Middle frontal gyrus (tissue), 1 donor: ENCODE measurements around the gene RAB44.
"Not testable (repeated sequence)": the region's sequence is repeated elsewhere in the genome, so short reads cannot be mapped to it uniquely, and the experiment has no call there.

Experiments
- DNase-seq: peaks from one replicate; pipeline ENCODE4 v3.0.0-alpha.2; 2015; ENCODE audit warnings: low spot score; ENCODE audit errors: extremely low spot score

RAB44 gene

DNA sequence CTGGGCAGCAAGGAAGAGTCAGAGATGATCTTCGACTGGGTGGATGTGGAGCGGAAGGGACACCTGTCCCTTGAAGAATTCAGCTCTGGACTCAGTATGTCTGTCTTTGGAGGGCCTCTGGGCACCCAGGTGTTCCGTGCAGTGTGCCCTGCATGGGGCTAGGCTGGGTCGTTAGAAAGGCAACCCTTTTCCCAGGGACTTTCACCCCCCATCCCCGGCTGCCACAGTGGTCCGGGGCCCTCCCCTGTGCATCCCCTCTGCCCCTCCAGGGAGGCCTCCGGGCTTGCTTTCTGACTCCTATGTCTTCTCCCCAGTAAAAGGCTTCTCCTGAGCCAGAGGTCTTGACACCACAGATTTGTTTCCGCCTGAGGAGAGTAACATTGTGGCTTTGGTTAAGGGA, 16.2 kb downstream of the RAB44 start:
- DNase-seq = no peak

GRCh38 chr6:36714511-36714910, 16.9 kb downstream of the RAB44 start:
- DNase-seq = no peak

DNA sequence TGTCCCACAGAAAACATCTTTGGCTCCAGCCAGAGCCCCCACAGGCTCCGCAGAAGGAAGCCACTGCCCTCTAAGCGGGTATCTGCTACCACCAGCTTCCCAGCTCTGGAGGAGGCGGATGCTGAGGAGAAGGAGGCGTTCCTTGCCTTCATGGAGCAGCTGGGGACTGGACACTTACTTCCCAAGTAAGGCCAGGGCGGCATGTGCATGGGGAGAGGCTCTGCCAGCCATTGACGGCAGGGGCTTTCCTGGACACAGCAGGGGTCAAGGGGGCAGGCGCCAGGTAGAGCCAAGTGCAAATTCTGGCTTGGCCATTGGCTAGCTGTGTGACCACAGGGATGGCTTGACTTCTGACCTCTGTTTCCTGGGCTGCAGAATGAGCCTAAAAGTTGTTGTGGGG, 17.8 kb downstream of the RAB44 start:
- no peak for DNase-seq

GRCh38 chr6:36716476-36717093, 19.0 kb downstream of the RAB44 start:
- DNase-seq = no peak

DNA sequence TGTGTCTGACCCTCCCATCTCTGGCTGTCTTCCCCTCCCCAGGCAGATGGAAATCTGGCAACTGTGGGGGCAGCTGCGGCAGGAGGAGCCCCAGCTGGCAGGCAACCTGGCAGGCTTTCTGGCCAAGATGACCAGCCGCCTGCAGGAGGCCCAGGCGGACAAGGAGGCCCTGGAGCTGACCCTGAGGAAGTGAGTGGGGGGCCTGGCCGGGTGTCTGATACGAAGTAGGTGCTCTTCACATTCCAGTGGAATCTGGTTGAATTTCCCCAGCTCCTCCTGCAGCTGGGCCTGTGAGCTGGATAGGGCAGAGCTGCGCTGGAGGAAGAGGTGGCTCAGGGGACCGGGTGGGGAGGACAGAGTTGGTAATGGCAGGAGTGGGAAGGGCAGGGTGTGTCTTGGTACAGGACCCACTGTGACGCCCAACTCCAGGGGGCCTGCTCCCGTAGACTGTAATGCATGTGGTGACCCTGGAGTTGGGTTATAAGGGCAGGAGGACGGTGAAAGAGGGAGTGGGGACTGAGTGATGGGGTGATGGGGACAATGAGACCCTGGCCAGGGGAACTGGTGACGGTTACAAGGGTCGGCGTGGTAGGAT, 19.7 kb downstream of the RAB44 start:
- DNase-seq = no peak

GRCh38 chr6:36717871-36718540, 20.4 kb downstream of the RAB44 start:
- no peak for DNase-seq

DNA sequence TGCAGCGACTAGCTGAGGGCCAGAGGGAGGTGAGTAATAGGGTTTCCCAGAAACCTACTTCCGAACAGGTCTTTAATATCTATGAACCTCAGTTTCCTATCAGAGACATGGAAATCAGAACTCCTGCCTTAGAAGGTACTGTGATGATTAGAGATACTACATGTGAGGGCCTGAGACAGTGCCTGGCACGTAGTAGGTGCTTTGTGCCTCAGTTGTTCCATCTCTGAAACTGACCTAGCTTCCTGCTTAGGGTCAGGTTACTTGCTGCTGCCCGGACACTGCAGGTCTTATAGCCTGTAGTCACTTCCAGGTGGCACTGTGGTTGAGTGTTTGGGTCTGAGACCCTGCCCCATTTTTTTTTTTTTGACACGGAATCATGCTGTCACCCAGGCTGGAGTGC, 20.9 kb downstream of the RAB44 start:
- no peak for DNase-seq

- DNase-seq = no peak
These were observed 21.5 kb downstream of the RAB44 start for GRCh38 chr6:36719126-36719525.

- DNase-seq = no peak
These were observed 22.9 kb downstream of the RAB44 start for GRCh38 chr6:36720251-36721141.

DNA sequence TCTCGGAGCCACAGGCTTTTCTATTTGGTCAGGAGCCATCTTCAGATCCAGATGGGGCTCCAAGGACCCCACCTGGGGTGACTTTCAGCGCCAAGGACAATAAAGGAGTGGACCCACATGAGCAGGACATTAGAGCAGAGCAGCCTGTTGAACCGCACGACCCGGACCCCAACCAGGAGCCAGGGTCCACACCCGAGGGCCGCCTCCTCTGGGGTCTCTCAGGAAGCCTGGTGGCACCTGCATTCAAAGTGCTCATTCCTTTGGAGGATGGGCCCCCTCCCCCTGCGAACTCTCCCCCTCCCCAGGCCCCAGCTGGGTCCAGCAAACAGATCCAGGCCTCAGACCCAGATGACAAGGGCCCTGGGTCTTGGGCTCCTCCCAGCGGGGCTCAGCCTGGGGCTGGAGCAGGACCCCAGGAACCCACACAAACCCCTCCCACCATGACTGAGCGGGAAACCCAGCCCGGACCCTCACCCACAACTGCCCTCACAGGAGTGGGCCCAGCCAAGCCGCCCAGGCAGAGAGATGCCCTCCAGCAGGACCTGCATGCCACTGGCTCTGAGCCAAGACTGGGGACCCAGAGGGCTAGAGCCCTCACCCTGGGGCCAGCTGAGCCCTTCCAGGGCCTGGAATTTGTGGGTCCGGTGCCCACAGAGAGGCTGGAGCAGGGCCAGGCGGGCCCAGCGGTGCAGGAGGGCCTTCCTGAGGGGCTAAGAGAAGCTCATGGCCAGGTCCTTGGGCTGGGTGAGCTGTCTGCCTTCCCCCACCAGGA, 23.9 kb downstream of the RAB44 start:
- no peak for DNase-seq

- DNase-seq = no peak
These were observed 24.7 kb downstream of the RAB44 start for GRCh38 chr6:36722365-36722764.

DNA sequence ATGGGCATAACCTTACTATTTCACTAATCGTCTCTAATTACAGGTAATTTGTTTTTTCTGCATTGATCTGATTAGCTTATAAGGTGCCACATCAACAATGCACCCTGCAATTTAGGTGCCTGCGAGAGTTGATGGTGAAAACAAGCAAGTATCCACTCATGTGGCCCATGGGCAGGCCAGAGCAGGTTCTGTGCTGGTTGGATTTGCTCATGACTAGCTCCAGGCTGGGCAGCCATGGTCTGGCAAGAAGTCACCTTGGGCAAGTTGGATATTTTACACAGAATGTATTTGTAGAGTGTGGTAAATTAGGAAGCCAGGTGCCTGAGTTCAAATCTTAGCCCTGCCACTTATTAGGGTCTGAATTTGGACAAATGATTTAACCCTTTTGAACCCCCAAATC, 25.3 kb downstream of the RAB44 start:
- DNase-seq = no peak

DNA sequence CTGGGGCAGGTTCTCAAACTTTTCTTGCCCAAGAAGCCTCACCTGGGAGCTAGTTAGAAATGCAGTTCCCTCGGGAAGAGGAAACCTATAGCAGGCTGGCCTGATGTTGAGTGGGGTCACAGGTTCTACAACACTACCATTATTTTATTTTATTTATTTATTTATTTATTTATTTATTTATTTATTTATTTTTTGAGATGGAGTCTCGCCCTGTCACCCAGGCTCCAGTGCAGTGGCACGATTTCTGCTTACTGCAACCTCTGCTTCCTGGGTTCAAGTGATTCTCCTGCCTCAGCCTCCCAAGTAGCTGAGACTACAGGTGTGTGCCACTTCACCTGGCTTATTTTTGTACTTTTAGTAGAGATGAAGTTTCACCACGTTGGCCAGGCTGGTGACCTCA, 26.4 kb downstream of the RAB44 start:
- DNase-seq = not testable (repeated sequence)

GRCh38 chr6:36724514-36725390, 27.1 kb downstream of the RAB44 start:
- DNase-seq = no peak

GRCh38 chr6:36725581-36725980, 28.0 kb downstream of the RAB44 start:
- DNase-seq = no peak

DNA sequence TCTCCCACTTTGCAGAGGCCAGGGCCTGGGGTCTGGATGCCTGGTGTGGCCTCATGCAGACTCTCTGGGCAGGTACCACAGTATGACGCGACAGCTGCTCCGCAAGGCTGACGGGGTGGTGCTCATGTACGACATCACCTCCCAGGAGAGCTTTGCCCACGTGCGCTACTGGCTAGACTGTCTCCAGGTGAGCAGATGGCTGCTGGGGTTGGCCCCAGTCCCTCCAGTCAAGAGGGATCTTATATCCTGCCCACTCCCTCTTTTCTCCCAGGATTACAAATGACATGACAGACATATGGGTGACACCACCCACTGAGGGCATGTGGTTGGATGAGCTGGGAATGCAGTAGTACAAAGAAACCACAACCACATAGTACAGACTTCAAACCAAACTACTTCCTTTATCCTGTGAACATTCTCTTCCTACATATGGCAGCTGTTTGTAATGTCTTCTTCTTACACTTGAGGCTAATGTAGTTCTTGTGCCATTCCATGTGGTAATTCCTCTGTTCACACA, 29.9 kb downstream of the RAB44 start:
- no peak for DNase-seq

- no peak for DNase-seq
These were observed 30.9 kb downstream of the RAB44 start for GRCh38 chr6:36728289-36729160.

GRCh38 chr6:36729161-36729524, 31.5 kb downstream of the RAB44 start:
- no peak for DNase-seq
